Measurements from ENCODE around the gene CD7. TPM values are rescaled to one million over a fixed set of nuclear protein-coding genes. Genes with fewer than 3 reads are reported as not detected.

The CD7 gene
- total and polyA plus RNA-seq, 9 of the 15 experiments (the other 6 are each of a cell fraction or from before 2014, with no cell fraction given) = 0.21 to 0.35 TPM; not detected in 7

DNA sequence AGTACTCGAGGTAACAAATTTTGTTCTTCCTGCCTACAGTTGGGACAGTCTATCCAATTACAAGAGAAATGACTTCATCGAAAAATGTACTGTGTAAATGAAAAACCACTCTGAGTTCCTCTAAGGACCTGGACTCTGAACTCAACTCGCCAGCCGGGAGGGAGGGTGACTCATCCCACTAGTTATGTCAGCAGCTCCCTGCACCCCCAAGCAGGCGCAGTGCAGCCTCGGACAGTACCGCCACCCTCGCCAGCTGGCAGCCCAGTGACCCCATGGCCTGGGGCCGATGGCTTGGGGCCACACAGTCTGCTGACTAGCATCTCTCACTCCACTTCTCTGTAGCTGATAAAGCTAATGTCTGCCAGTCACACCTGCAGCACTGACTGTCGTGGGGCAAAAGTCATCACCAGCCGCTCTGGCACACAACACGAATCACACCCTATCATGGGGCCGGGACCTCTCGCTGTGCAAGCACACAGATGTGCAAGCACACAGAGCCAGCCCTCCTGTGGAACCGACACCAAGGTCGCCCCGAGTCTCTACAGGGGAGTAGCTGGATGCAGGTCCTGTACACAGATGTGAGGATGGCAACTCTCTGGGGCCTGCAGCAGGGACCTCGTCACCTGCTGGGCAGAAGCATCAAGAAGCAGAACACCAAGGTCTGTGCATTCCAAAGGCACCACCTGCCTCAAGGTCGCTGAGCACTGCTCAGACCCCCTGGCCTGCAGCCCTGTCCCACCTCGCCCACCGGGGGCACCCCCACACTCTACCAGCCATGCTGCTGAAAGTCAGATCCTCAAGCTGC is 49.6 kb downstream of the CD7 start (continued):
- TF ChIP-seq, protein P1, sequence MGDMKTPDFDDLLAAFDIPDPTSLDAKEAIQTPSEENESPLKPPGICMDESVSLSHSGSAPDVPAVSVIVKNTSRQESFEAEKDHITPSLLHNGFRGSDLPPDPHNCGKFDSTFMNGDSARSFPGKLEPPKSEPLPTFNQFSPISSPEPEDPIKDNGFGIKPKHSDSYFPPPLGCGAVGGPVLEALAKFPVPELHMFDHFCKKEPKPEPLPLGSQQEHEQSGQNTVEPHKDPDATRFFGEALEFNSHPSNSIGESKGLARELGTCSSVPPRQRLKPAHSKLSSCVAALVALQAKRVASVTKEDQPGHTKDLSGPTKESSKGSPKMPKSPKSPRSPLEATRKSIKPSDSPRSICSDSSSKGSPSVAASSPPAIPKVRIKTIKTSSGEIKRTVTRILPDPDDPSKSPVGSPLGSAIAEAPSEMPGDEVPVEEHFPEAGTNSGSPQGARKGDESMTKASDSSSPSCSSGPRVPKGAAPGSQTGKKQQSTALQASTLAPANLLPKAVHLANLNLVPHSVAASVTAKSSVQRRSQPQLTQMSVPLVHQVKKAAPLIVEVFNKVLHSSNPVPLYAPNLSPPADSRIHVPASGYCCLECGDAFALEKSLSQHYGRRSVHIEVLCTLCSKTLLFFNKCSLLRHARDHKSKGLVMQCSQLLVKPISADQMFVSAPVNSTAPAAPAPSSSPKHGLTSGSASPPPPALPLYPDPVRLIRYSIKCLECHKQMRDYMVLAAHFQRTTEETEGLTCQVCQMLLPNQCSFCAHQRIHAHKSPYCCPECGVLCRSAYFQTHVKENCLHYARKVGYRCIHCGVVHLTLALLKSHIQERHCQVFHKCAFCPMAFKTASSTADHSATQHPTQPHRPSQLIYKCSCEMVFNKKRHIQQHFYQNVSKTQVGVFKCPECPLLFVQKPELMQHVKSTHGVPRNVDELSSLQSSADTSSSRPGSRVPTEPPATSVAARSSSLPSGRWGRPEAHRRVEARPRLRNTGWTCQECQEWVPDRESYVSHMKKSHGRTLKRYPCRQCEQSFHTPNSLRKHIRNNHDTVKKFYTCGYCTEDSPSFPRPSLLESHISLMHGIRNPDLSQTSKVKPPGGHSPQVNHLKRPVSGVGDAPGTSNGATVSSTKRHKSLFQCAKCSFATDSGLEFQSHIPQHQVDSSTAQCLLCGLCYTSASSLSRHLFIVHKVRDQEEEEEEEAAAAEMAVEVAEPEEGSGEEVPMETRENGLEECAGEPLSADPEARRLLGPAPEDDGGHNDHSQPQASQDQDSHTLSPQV (IDR thresholded peaks at IDR 0.05) = peak; percentile 33; the same call in 1 of the 2 replicates
- TF ChIP-seq PTTG1 (tag; IDR thresholded peaks at IDR 0.05; ENCODE audit: low read depth) = no peak
- TF ChIP-seq ZNF778 (CRISPR knock-in tag; IDR thresholded peaks at IDR 0.05) = no peak
- TF ChIP-seq ZNF699 (CRISPR knock-in tag; IDR thresholded peaks at IDR 0.05; ENCODE audit: insufficient replicate concordance) = no peak
- TF ChIP-seq DPF2 (IDR thresholded peaks at IDR 0.05) = peak; percentile 84
- no peak for TF ChIP-seq RBM39 (optimal IDR thresholded peaks at IDR 0.05; ENCODE audit: low read depth, low read length)
- no peak for TF ChIP-seq KDM5B (IDR thresholded peaks at IDR 0.05; ENCODE audit: insufficient replicate concordance, low read depth, low read length)
- TF ChIP-seq, protein P2, sequence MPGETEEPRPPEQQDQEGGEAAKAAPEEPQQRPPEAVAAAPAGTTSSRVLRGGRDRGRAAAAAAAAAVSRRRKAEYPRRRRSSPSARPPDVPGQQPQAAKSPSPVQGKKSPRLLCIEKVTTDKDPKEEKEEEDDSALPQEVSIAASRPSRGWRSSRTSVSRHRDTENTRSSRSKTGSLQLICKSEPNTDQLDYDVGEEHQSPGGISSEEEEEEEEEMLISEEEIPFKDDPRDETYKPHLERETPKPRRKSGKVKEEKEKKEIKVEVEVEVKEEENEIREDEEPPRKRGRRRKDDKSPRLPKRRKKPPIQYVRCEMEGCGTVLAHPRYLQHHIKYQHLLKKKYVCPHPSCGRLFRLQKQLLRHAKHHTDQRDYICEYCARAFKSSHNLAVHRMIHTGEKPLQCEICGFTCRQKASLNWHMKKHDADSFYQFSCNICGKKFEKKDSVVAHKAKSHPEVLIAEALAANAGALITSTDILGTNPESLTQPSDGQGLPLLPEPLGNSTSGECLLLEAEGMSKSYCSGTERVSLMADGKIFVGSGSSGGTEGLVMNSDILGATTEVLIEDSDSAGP (CRISPR knock-in tag; IDR thresholded peaks at IDR 0.05) = no peak
- no peak for TF ChIP-seq TSC22D4 (tag; IDR thresholded peaks at IDR 0.05)
- TF ChIP-seq POU5F1 (IDR thresholded peaks at IDR 0.05; ENCODE audit: borderline replicate concordance, low read depth, low read length, partially characterized antibody) = no peak
- TF ChIP-seq MYNN (IDR thresholded peaks at IDR 0.05) = peak; percentile 30; the same call in 1 of the 2 replicates
- no peak for TF ChIP-seq MYNN (CRISPR knock-in tag; IDR thresholded peaks at IDR 0.05)
- no peak for TF ChIP-seq SIX5 (IDR thresholded peaks at IDR 0.05; ENCODE audit: borderline replicate concordance in 1 of 2, insufficient read depth in 1 of 2, low read depth in 1 of 2, low read length in 2 of 2)
- TF ChIP-seq, protein P3, sequence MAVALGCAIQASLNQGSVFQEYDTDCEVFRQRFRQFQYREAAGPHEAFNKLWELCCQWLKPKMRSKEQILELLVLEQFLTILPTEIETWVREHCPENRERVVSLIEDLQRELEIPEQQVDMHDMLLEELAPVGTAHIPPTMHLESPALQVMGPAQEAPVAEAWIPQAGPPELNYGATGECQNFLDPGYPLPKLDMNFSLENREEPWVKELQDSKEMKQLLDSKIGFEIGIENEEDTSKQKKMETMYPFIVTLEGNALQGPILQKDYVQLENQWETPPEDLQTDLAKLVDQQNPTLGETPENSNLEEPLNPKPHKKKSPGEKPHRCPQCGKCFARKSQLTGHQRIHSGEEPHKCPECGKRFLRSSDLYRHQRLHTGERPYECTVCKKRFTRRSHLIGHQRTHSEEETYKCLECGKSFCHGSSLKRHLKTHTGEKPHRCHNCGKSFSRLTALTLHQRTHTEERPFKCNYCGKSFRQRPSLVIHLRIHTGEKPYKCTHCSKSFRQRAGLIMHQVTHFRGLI (CRISPR knock-in tag; IDR thresholded peaks at IDR 0.05) = no peak
- no peak for TF ChIP-seq ZNF830 (CRISPR knock-in tag; IDR thresholded peaks at IDR 0.05)
- TF ChIP-seq SRSF9 (IDR thresholded peaks at IDR 0.05; ENCODE audit: borderline replicate concordance, low read depth, low read length) = no peak
- TF ChIP-seq PTBP1 (IDR thresholded peaks at IDR 0.05; ENCODE audit: low read depth, low read length) = no peak
- TF ChIP-seq SP1 (CRISPR knock-in tag; IDR thresholded peaks at IDR 0.05) = no peak; the same call in 1 of the 2 replicates
- peak; percentile 95 for TF ChIP-seq JUN (IDR thresholded peaks at IDR 0.05; ENCODE audit: borderline replicate concordance, low read depth, low read length)
- TF ChIP-seq JUN (CRISPR knock-in tag; IDR thresholded peaks at IDR 0.05; ENCODE audit: borderline replicate concordance) = peak; percentile 59; the same call in 1 of the 2 replicates
- TF ChIP-seq CBFA2T2 (conservative IDR thresholded peaks at IDR 0.05) = 0 out of 2 replicates have a peak, but pooled peaks have one; percentile 6

All from K562 (cell line).